ENCODE results near the gene LARGE1. TPM values are rescaled to one million over a fixed set of nuclear protein-coding genes. Genes with fewer than 3 reads are reported as not detected.

The LARGE1 gene
- total and polyA plus RNA-seq, 2 of the 13 experiments (the other 11 are each of a cell fraction or from before 2014, with no cell fraction given), result 8.4 to 11.0 TPM

DNA sequence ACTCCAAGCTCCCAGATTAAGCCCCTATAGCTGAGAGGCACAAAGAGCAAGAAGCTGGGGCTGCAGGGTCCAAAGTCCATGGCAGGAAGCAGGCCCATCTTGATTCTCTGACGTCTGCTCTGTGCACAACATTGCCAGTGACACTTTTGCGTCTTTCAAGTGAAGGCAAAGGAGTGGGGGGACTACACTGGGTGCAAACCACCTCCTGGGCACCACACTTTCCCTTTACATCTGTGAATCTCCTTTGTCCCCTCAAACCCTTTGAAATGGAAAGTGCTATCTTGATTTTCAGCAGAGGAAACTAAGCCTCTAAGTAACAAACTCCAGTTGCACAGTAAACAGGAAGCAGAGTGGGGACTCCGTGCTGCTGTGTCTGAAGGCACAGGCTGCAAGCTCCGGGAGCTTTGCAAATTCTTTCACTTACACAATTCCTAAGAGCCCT, 428.0 kb downstream of the LARGE1 start (continued):
- no peak for TF ChIP-seq ARNT (IDR thresholded peaks at IDR 0.05)
- peak; percentile 33; the same call in 1 of the 2 replicates for TF ChIP-seq HOXA3 (CRISPR knock-in tag; IDR thresholded peaks at IDR 0.05)
- TF ChIP-seq GATA4 (IDR thresholded peaks at IDR 0.05; ENCODE audit: borderline replicate concordance, low read depth), result no peak
- no peak for TF ChIP-seq GZF1 (CRISPR knock-in tag; IDR thresholded peaks at IDR 0.05)
- no peak for TF ChIP-seq ZNF235 (CRISPR knock-in tag; IDR thresholded peaks at IDR 0.05; ENCODE audit: borderline replicate concordance)
- no peak for TF ChIP-seq EZH2 (conservative IDR thresholded peaks at IDR 0.05; ENCODE audit: low read depth, low read length)
- no peak for TF ChIP-seq TSC22D2 (CRISPR knock-in tag; IDR thresholded peaks at IDR 0.05; ENCODE audit: borderline replicate concordance)
- no peak for TF ChIP-seq FOXA1 (IDR thresholded peaks at IDR 0.05)
- TF ChIP-seq FOXA1 (CRISPR knock-in tag; IDR thresholded peaks at IDR 0.05), result no peak
- no peak for TF ChIP-seq ZNF264 (CRISPR knock-in tag; IDR thresholded peaks at IDR 0.05)
- TF ChIP-seq RAD51 (IDR thresholded peaks at IDR 0.05; ENCODE audit: borderline replicate concordance), result no peak
- TF ChIP-seq ASH2L (IDR thresholded peaks at IDR 0.05; ENCODE audit: insufficient read length, low read depth, low read length), result peak; percentile 44
- no peak for TF ChIP-seq JUN (CRISPR knock-in tag; IDR thresholded peaks at IDR 0.05)
- no peak for TF ChIP-seq ZNF619 (CRISPR knock-in tag; IDR thresholded peaks at IDR 0.05)
- TF ChIP-seq GATAD2A (CRISPR knock-in tag; IDR thresholded peaks at IDR 0.05), result peak; percentile 35; the same call in 1 of the 2 replicates
- TF ChIP-seq KMT2B (CRISPR knock-in tag; IDR thresholded peaks at IDR 0.05), result no peak
- no peak for TF ChIP-seq ZNF792 (CRISPR knock-in tag; IDR thresholded peaks at IDR 0.05)
- no peak for TF ChIP-seq MLLT10 (CRISPR knock-in tag; IDR thresholded peaks at IDR 0.05)
- no peak for TF ChIP-seq LCORL (IDR thresholded peaks at IDR 0.05)
- no peak for TF ChIP-seq LCORL (CRISPR knock-in tag; IDR thresholded peaks at IDR 0.05)
- TF ChIP-seq DNMT1 (CRISPR knock-in tag; IDR thresholded peaks at IDR 0.05), result no peak
- no peak for TF ChIP-seq DPF2 (CRISPR knock-in tag; IDR thresholded peaks at IDR 0.05; ENCODE audit: borderline replicate concordance, low read depth)
- TF ChIP-seq TOPORS (CRISPR knock-in tag; IDR thresholded peaks at IDR 0.05), result no peak
- no peak for TF ChIP-seq HDAC1 (CRISPR knock-in tag; IDR thresholded peaks at IDR 0.05)
- TF ChIP-seq, protein P1, sequence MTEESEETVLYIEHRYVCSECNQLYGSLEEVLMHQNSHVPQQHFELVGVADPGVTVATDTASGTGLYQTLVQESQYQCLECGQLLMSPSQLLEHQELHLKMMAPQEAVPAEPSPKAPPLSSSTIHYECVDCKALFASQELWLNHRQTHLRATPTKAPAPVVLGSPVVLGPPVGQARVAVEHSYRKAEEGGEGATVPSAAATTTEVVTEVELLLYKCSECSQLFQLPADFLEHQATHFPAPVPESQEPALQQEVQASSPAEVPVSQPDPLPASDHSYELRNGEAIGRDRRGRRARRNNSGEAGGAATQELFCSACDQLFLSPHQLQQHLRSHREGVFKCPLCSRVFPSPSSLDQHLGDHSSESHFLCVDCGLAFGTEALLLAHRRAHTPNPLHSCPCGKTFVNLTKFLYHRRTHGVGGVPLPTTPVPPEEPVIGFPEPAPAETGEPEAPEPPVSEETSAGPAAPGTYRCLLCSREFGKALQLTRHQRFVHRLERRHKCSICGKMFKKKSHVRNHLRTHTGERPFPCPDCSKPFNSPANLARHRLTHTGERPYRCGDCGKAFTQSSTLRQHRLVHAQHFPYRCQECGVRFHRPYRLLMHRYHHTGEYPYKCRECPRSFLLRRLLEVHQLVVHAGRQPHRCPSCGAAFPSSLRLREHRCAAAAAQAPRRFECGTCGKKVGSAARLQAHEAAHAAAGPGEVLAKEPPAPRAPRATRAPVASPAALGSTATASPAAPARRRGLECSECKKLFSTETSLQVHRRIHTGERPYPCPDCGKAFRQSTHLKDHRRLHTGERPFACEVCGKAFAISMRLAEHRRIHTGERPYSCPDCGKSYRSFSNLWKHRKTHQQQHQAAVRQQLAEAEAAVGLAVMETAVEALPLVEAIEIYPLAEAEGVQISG (CRISPR knock-in tag; IDR thresholded peaks at IDR 0.05), result no peak
- no peak for TF ChIP-seq ZNF33A (CRISPR knock-in tag; IDR thresholded peaks at IDR 0.05; ENCODE audit: borderline replicate concordance)
- no peak for TF ChIP-seq NONO (IDR thresholded peaks at IDR 0.05)
- no peak for TF ChIP-seq NONO (CRISPR knock-in tag; conservative IDR thresholded peaks at IDR 0.05)
- TF ChIP-seq MTA1 (CRISPR knock-in tag; IDR thresholded peaks at IDR 0.05; ENCODE audit: borderline replicate concordance), result no peak
- no peak for TF ChIP-seq GATAD1 (CRISPR knock-in tag; IDR thresholded peaks at IDR 0.05)
- TF ChIP-seq ZNF615 (CRISPR knock-in tag; IDR thresholded peaks at IDR 0.05; ENCODE audit: borderline replicate concordance), result no peak
- no peak for TF ChIP-seq PRMT3 (CRISPR knock-in tag; IDR thresholded peaks at IDR 0.05; ENCODE audit: borderline replicate concordance, low read depth)
- TF ChIP-seq NR3C1 (CRISPR knock-in tag; IDR thresholded peaks at IDR 0.05), result no peak
- TF ChIP-seq NKX3-1 (CRISPR knock-in tag; IDR thresholded peaks at IDR 0.05), result no peak
- no peak for TF ChIP-seq ZNF430 (CRISPR knock-in tag; IDR thresholded peaks at IDR 0.05)
- TF ChIP-seq SRY (CRISPR knock-in tag; IDR thresholded peaks at IDR 0.05), result no peak
- TF ChIP-seq IKZF1 (IDR thresholded peaks at IDR 0.05), result no peak
